HG02678 (cell line): Measurements from ENCODE around the gene PPP3R1.
"Not testable (repeated sequence)": the region's sequence is repeated elsewhere in the genome, so short reads cannot be mapped to it uniquely, and the experiment has no call there.

Source experiments
- ATAC-seq: cut with Tn5 transposase; IDR thresholded peaks from one replicate; pipeline ENCODE4 v1.9.1; 2021; ENCODE audit warnings: mild to moderate bottlenecking, moderate library complexity; ENCODE audit not compliant: unreplicated experiment

PPP3R1 gene

GRCh38 chr2:68190991-68191731, 61.2 kb downstream of the PPP3R1 start:
- ATAC-seq: no peak

- no peak for ATAC-seq
These were observed 62.1 kb downstream of the PPP3R1 start for GRCh38 chr2:68189991-68190784.

- peak; percentile 53 for ATAC-seq
These were observed 63.5 kb downstream of the PPP3R1 start for GRCh38 chr2:68188831-68189230.

GRCh38 chr2:68187329-68187728, 65.0 kb downstream of the PPP3R1 start:
- ATAC-seq: no peak

GRCh38 chr2:68185541-68186164, 66.7 kb downstream of the PPP3R1 start:
- ATAC-seq: no peak

GRCh38 chr2:68182902-68183301, 69.4 kb downstream of the PPP3R1 start:
- ATAC-seq: no peak

GRCh38 chr2:68178954-68179627, 73.2 kb downstream of the PPP3R1 start:
- no peak for ATAC-seq

- no peak for ATAC-seq
These were observed 73.9 kb downstream of the PPP3R1 start for GRCh38 chr2:68178432-68178831.

- no peak for ATAC-seq
These were observed 74.8 kb downstream of the PPP3R1 start for GRCh38 chr2:68177541-68177940.

- ATAC-seq: no peak
These were observed 75.7 kb downstream of the PPP3R1 start for GRCh38 chr2:68176657-68177056.

- ATAC-seq: not testable (repeated sequence)
These were observed 77.1 kb downstream of the PPP3R1 start for GRCh38 chr2:68175210-68175609.

- no peak for ATAC-seq
These were observed 79.2 kb downstream of the PPP3R1 start for GRCh38 chr2:68172990-68173700.

- ATAC-seq: no peak
These were observed 79.8 kb downstream of the PPP3R1 start for GRCh38 chr2:68172521-68172920.

- no peak for ATAC-seq
These were observed 80.6 kb downstream of the PPP3R1 start for GRCh38 chr2:68171684-68172083.

GRCh38 chr2:68171146-68171545, 81.2 kb downstream of the PPP3R1 start:
- no peak for ATAC-seq

GRCh38 chr2:68169308-68169707, 83.0 kb downstream of the PPP3R1 start:
- no peak for ATAC-seq

GRCh38 chr2:68167186-68167585, 85.1 kb downstream of the PPP3R1 start:
- no peak for ATAC-seq

GRCh38 chr2:68163641-68164040, 88.7 kb downstream of the PPP3R1 start:
- ATAC-seq: no peak

GRCh38 chr2:68158134-68158447, 94.2 kb downstream of the PPP3R1 start:
- ATAC-seq: no peak

- ATAC-seq: peak; percentile 93
These were observed 94.8 kb downstream of the PPP3R1 start, which contains the start of gene PNO1 for GRCh38 chr2:68157402-68158133. Gene PNO1, plus strand, starts transcription at chr2:68157888. Its CDS starts 47 bp downstream, at chr2:68157935.
